Measurements from ENCODE around the gene KCTD7.

GRCh38 chr7:66628361-66629221, at the start of gene KCTD7:
- TF ChIP-seq EZH2phosphoT487 (IDR thresholded peaks at IDR 0.05; ENCODE audit: borderline replicate concordance, low read length) (no peak), CTCF (IDR thresholded peaks at IDR 0.05; ENCODE audit: low read depth, low read length, poor library complexity, severe bottlenecking) (no peak)
